Natural killer cell (primary cell): ENCODE measurements around the gene NFKBIZ. TPM values are rescaled to one million over a fixed set of nuclear protein-coding genes. Genes with fewer than 3 reads are reported as not detected.
A peak's percentile ranks its signal among the peaks of the same experiment; 100 is the strongest.

Source experiments
- ATAC-seq, 3 donors: fragments of 150-1000 bp in 2 of 3; fragments of 200-7000 bp in 1 of 3; cut with Tn5 transposase; 1 replicate in 1 of 3; 2 replicates in 2 of 3; pipeline ENCODE4 v1.10.0; 2021; ENCODE audit warnings: mild to moderate bottlenecking in 2 of 3, moderate library complexity in 2 of 3
- DNase-seq, 2 donors: peaks; one replicate each; pipeline versions ENCODE4 v3.0.0 to v3.0.0-alpha.2; 2013 to 2021; ENCODE audit warnings: mixed read lengths in 1 of 2
- H3K27ac ChIP-seq: one replicate; pipeline ENCODE4 v1.5.1; 2013; ENCODE audit warnings: mild to moderate bottlenecking, low read length
- H3K27me3 ChIP-seq: one replicate; pipeline ENCODE4 v1.6.1; 2013; ENCODE audit warnings: low read length; ENCODE audit not compliant: control insufficient read depth, insufficient read depth
- H3K36me3 ChIP-seq: one replicate; pipeline ENCODE4 v1.6.1; 2013; ENCODE audit warnings: low read length; ENCODE audit not compliant: control insufficient read depth, insufficient read depth
- H3K4me1 ChIP-seq: one replicate; pipeline ENCODE4 v1.6.1; 2013; ENCODE audit warnings: low read length; ENCODE audit not compliant: control insufficient read depth, insufficient read depth
- H3K4me3 ChIP-seq: one replicate; pipeline ENCODE4 v1.5.1; 2013; ENCODE audit warnings: low read length
- H3K9me3 ChIP-seq: one replicate; pipeline ENCODE4 v1.6.1; 2013; ENCODE audit warnings: low read length; ENCODE audit not compliant: control insufficient read depth, insufficient read depth
- H3K27ac Mint-ChIP-seq, 2 donors: one replicate each; pipeline ENCODE4 v1.8.0; 2022; ENCODE audit warnings: mild to moderate bottlenecking in 2 of 2, mixed read lengths in 2 of 2, moderate library complexity in 1 of 2
- H3K27me3 Mint-ChIP-seq, 2 donors: one replicate each; pipeline ENCODE4 v1.8.0; 2022; ENCODE audit warnings: low read depth in 2 of 2, mixed read lengths in 2 of 2
- H3K36me3 Mint-ChIP-seq: one replicate; pipeline ENCODE4 v1.8.0; 2022; ENCODE audit warnings: mixed read lengths
- H3K4me1 Mint-ChIP-seq, 2 donors: one replicate each; pipeline ENCODE4 v1.8.0; 2022; ENCODE audit warnings: mixed read lengths in 2 of 2
- H3K4me3 Mint-ChIP-seq: one replicate; pipeline ENCODE4 v1.8.0; 2022; ENCODE audit warnings: mild to moderate bottlenecking, moderate library complexity, mixed read lengths
- H3K9me3 Mint-ChIP-seq, 2 donors: one replicate each; pipeline ENCODE4 v1.8.0; 2022; ENCODE audit warnings: mixed read lengths in 2 of 2
- CTCF ChIP-seq: fragments of 200-600 bp; IDR thresholded peaks from one replicate; pipeline ENCODE4 v1.8.0; 2022; ENCODE audit warnings: antibody characterized with exemption
- WGBS: methylation state at CpG from one replicate; pipeline ENCODE4 v1.1.7; 2013; ENCODE audit warnings: missing lambda C conversion rate; ENCODE audit not compliant: insufficient coverage; 5-methylcytosine and 5-hydroxymethylcytosine counted together
- intact Hi-C: fragments of 100-400 bp; cut with micrococcal nuclease; formaldehyde crosslinking; loops from one replicate; pipeline ENCODE4 v1.14.2; 2022
- total RNA-seq, 4 donors: library from RNA; stranded (reverse); fragments of 120-200 nt in 1 of 4; gene quantifications; one replicate each; pipeline versions ENCODE4 v1.2.3 to v1.2.4, GENCODE V29; 2013 to 2022

The NFKBIZ gene
- total RNA-seq, 3 donors from 2014 or later (not counting 1 experiment from before 2014, with no cell fraction given): 510 to 811 (median 774) TPM

GRCh38 chr3:101865751-101866509, 16.6 kb downstream of the NFKBIZ start:
- no peak for ATAC-seq

DNA sequence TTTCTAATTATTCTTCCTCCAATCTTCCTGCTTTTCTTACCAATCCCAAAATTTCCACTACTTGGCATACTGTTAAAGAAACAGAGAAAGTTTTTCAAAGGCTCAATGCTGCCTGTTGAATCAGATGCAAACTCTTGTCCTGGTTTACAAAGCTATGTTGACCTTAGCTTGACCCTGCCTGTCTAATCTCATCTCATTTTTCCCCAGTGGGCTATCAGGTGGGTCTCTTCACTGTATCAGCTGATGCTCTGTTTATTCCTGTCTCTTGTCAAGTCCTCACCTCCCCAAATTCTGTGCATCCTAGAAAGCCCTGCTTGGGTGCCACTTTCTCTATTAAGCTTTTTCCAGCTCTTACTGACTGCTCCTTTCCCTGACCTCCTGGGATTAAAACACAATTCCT, 18.2 kb downstream of the NFKBIZ start:
- no peaks in the 10 kb centered on the region for H3K9me3 Mint-ChIP-seq
- H3K4me3 Mint-ChIP-seq: peak overlapping the region; percentile 14
- no peaks in the 10 kb centered on the region for H3K36me3 Mint-ChIP-seq
- H3K27ac Mint-ChIP-seq: peak overlapping the region; percentile 23 to 36
- no peaks in the 10 kb centered on the region for H3K27me3 Mint-ChIP-seq
- no peak overlapping the region for H3K27ac ChIP-seq
- no peaks in the 10 kb centered on the region for H3K4me1 ChIP-seq
- no peak for TF ChIP-seq CTCF
- no peaks in the 10 kb centered on the region for H3K36me3 ChIP-seq
- H3K4me3 ChIP-seq: no peak overlapping the region
- H3K27me3 ChIP-seq: no peaks in the 10 kb centered on the region
- DNase-seq: no peak
- intact Hi-C loops: no loop called here
- ATAC-seq: no peak
- H3K9me3 ChIP-seq: no peaks in the 10 kb centered on the region
- H3K4me1 Mint-ChIP-seq: no peaks in the 10 kb centered on the region

More at GRCh38 chr3:101865751-101866509, 16.6 kb downstream of the NFKBIZ start:
- Histone ChIP-seq H3K9me3 (no peaks in the 10 kb centered on the region), H3K27ac (no peak overlapping the region), H3K27me3 (no peaks in the 10 kb centered on the region), H3K4me1 (no peaks in the 10 kb centered on the region), H3K36me3 (peaks cover 8% of the 10 kb centered on the region), H3K4me3 (no peak overlapping the region)
- H3K9me3 Mint-ChIP-seq: no peaks in the 10 kb centered on the region
- no peak for DNase-seq
- TF ChIP-seq CTCF: no peak
- intact Hi-C loops: no loop called here
- H3K4me1 Mint-ChIP-seq: peaks cover 0 to 9% of the 10 kb centered on the region in 2 donors
- no peaks in the 10 kb centered on the region for H3K27me3 Mint-ChIP-seq
- H3K36me3 Mint-ChIP-seq: peaks cover 11% of the 10 kb centered on the region
- peak overlapping the region in 1 of 2 donors; percentile 36 for H3K27ac Mint-ChIP-seq
- WGBS: 61% methylated on average over 3 of the region's 5 CpGs
- no peak overlapping the region for H3K4me3 Mint-ChIP-seq

GRCh38 chr3:101867996-101868395, 18.7 kb downstream of the NFKBIZ start:
- Mint-ChIP-seq H3K9me3 (no peaks in the 10 kb centered on the region), H3K27ac (peak overlapping the region; percentile 23 to 36), H3K4me3 (peak overlapping the region; percentile 14), H3K36me3 (no peaks in the 10 kb centered on the region), H3K4me1 (no peaks in the 10 kb centered on the region), H3K27me3 (no peaks in the 10 kb centered on the region)
- TF ChIP-seq CTCF: no peak
- 94% methylated on average over 2 of the region's 2 CpGs for WGBS
- intact Hi-C loops: no loop called here
- Histone ChIP-seq H3K4me1 (no peaks in the 10 kb centered on the region), H3K27me3 (no peaks in the 10 kb centered on the region), H3K36me3 (no peaks in the 10 kb centered on the region), H3K27ac (no peak overlapping the region), H3K9me3 (no peaks in the 10 kb centered on the region), H3K4me3 (no peak overlapping the region)
- ATAC-seq (no peak), DNase-seq (no peak)
